H1 (cell line): ENCODE measurements around the gene XPNPEP3. TPM values are rescaled to one million over a fixed set of nuclear protein-coding genes. Genes with fewer than 3 reads are reported as not detected.

Experiments
- BRCA1 ChIP-seq: IDR thresholded peaks from 2 replicates; pipeline ENCODE4 v1.6.1; 2012; ENCODE audit warnings: low read depth, low read length, improper control_type of control experiment
- CBX8 ChIP-seq: fragments of 300-800, 300-1000 bp; sonication (generic); IDR thresholded peaks from 2 replicates; pipeline ENCODE4 v1.7.1; 2016; ENCODE audit warnings: low read depth, low read length, borderline replicate concordance
- CTBP2 ChIP-seq: IDR thresholded peaks from 2 replicates; pipeline ENCODE4 v1.7.0; 2011; ENCODE audit warnings: borderline replicate concordance, mild to moderate bottlenecking, moderate library complexity, mixed read lengths, low read length; ENCODE audit not compliant: insufficient read depth, insufficient read length
- KDM4A ChIP-seq: IDR thresholded peaks from one replicate; pipeline ENCODE4 v1.7.1; 2012; ENCODE audit warnings: low read depth, mild to moderate bottlenecking, moderate library complexity, low read length, inconsistent platforms; ENCODE audit not compliant: severe bottlenecking
- SUZ12 ChIP-seq: fragments of 200-600 bp; sonication (generic); IDR thresholded peaks from 2 replicates; pipeline ENCODE4 v1.6.1; 2012; ENCODE audit warnings: mild to moderate bottlenecking, inconsistent platforms, low read length, moderate library complexity, mixed read lengths
- TBP ChIP-seq: IDR thresholded peaks from 2 replicates; pipeline ENCODE4 v1.6.1; 2011; ENCODE audit warnings: low read depth, low read length, improper control_type of control experiment
- polyA plus RNA-seq, 7 experiments: library from polyadenylated mRNA; depleted of rRNA in 3 of 7; stranded (reverse) in 5 of 7; unstranded in 2 of 7; fragments of >200 nt in 5 of 7; fragments of 200-250 nt in 2 of 7; gene quantifications; 1 replicate in 5 of 7; 2 replicates in 1 of 7; 4 replicates in 1 of 7; pipeline versions ENCODE4 v1.2.1 to v1.2.3, GENCODE V29; 2011 to 2013; ENCODE audit warnings: missing spikeins in 2 of 7, mixed read lengths in 2 of 7
- total RNA-seq: library from RNA; stranded (reverse); fragmentation: NEBNext Ultra II Directional; extraction: Animal tissue kit (Norgen Biotek cat#: 25700); gene quantifications from 2 replicates; pipeline ENCODE4 v1.2.1, GENCODE V29; 2021
- TF ChIP-seq, protein P1 (sequence below): fragments of 300-600 bp; sonication (generic); IDR thresholded peaks from 2 replicates; pipeline ENCODE4 v1.7.1; 2012; ENCODE audit warnings: low read length, moderate library complexity, mild to moderate bottlenecking, inconsistent platforms; ENCODE audit not compliant: insufficient replicate concordance
- TF ChIP-seq, protein P2 (sequence below): IDR thresholded peaks from 2 replicates; pipeline ENCODE4 v1.6.1; 2011; ENCODE audit warnings: low read length, improper control_type of control experiment

The XPNPEP3 gene
- total and polyA plus RNA-seq, 2 of the 8 experiments (the other 6 are each of a cell fraction or from before 2014, with no cell fraction given) = 25.8 to 29.2 TPM

DNA sequence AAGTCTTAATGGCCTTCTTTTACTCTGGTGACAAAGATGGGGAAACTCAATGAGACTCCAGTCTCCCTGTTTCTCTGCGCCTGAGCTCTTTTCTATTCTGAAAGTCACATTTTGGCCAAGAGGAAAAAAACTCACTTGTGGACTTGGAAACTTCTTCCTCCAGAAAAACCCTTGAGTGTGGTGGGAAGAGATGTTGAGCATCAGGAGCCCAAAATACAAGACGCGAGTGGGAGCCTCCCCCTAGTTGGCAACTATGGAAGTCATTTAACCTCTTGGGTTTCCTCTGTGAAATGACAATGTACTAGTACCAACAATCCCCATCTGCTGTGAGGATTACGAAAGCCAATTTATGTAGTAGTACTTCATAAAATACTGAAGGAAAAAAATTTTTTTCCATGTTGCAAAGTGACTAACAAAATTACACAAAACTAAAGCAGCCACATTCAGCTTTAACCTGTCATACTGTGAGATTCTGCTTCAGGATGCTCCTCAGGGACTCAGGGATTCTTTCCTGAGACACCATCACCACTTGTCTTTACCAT lies 37.3 kb upstream of the XPNPEP3 start (continued):
- TF ChIP-seq, protein P1, sequence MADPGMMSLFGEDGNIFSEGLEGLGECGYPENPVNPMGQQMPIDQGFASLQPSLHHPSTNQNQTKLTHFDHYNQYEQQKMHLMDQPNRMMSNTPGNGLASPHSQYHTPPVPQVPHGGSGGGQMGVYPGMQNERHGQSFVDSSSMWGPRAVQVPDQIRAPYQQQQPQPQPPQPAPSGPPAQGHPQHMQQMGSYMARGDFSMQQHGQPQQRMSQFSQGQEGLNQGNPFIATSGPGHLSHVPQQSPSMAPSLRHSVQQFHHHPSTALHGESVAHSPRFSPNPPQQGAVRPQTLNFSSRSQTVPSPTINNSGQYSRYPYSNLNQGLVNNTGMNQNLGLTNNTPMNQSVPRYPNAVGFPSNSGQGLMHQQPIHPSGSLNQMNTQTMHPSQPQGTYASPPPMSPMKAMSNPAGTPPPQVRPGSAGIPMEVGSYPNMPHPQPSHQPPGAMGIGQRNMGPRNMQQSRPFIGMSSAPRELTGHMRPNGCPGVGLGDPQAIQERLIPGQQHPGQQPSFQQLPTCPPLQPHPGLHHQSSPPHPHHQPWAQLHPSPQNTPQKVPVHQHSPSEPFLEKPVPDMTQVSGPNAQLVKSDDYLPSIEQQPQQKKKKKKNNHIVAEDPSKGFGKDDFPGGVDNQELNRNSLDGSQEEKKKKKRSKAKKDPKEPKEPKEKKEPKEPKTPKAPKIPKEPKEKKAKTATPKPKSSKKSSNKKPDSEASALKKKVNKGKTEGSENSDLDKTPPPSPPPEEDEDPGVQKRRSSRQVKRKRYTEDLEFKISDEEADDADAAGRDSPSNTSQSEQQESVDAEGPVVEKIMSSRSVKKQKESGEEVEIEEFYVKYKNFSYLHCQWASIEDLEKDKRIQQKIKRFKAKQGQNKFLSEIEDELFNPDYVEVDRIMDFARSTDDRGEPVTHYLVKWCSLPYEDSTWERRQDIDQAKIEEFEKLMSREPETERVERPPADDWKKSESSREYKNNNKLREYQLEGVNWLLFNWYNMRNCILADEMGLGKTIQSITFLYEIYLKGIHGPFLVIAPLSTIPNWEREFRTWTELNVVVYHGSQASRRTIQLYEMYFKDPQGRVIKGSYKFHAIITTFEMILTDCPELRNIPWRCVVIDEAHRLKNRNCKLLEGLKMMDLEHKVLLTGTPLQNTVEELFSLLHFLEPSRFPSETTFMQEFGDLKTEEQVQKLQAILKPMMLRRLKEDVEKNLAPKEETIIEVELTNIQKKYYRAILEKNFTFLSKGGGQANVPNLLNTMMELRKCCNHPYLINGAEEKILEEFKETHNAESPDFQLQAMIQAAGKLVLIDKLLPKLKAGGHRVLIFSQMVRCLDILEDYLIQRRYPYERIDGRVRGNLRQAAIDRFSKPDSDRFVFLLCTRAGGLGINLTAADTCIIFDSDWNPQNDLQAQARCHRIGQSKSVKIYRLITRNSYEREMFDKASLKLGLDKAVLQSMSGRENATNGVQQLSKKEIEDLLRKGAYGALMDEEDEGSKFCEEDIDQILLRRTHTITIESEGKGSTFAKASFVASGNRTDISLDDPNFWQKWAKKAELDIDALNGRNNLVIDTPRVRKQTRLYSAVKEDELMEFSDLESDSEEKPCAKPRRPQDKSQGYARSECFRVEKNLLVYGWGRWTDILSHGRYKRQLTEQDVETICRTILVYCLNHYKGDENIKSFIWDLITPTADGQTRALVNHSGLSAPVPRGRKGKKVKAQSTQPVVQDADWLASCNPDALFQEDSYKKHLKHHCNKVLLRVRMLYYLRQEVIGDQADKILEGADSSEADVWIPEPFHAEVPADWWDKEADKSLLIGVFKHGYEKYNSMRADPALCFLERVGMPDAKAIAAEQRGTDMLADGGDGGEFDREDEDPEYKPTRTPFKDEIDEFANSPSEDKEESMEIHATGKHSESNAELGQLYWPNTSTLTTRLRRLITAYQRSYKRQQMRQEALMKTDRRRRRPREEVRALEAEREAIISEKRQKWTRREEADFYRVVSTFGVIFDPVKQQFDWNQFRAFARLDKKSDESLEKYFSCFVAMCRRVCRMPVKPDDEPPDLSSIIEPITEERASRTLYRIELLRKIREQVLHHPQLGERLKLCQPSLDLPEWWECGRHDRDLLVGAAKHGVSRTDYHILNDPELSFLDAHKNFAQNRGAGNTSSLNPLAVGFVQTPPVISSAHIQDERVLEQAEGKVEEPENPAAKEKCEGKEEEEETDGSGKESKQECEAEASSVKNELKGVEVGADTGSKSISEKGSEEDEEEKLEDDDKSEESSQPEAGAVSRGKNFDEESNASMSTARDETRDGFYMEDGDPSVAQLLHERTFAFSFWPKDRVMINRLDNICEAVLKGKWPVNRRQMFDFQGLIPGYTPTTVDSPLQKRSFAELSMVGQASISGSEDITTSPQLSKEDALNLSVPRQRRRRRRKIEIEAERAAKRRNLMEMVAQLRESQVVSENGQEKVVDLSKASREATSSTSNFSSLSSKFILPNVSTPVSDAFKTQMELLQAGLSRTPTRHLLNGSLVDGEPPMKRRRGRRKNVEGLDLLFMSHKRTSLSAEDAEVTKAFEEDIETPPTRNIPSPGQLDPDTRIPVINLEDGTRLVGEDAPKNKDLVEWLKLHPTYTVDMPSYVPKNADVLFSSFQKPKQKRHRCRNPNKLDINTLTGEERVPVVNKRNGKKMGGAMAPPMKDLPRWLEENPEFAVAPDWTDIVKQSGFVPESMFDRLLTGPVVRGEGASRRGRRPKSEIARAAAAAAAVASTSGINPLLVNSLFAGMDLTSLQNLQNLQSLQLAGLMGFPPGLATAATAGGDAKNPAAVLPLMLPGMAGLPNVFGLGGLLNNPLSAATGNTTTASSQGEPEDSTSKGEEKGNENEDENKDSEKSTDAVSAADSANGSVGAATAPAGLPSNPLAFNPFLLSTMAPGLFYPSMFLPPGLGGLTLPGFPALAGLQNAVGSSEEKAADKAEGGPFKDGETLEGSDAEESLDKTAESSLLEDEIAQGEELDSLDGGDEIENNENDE = no peak
- no peak for TF ChIP-seq BRCA1
- no peak for TF ChIP-seq SUZ12
- TF ChIP-seq TBP = no peak
- no peak for TF ChIP-seq KDM4A
- no peak for TF ChIP-seq CBX8
- TF ChIP-seq, protein P2, sequence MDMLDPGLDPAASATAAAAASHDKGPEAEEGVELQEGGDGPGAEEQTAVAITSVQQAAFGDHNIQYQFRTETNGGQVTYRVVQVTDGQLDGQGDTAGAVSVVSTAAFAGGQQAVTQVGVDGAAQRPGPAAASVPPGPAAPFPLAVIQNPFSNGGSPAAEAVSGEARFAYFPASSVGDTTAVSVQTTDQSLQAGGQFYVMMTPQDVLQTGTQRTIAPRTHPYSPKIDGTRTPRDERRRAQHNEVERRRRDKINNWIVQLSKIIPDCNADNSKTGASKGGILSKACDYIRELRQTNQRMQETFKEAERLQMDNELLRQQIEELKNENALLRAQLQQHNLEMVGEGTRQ = no peak
- TF ChIP-seq CTBP2 = no peak
- TF ChIP-seq, all 59 proteins: peak for 0
